Muscle layer of colon (tissue), 2 donors: ENCODE measurements around the gene VASN.

Experiments
- H3K27ac ChIP-seq: one replicate; pipeline ENCODE4 v1.7.0; 2013; ENCODE audit warnings: low read depth, mild to moderate bottlenecking, low read length, moderate library complexity
- H3K27me3 ChIP-seq, 2 donors: one replicate each; pipeline ENCODE4 v1.7.0; 2013; ENCODE audit warnings: low read length in 2 of 2, mild to moderate bottlenecking in 2 of 2; ENCODE audit not compliant: insufficient read depth in 2 of 2, control insufficient read depth in 1 of 2
- H3K36me3 ChIP-seq: one replicate; pipeline ENCODE4 v1.7.0; 2013; ENCODE audit warnings: mild to moderate bottlenecking, low read length; ENCODE audit not compliant: insufficient read depth
- H3K4me1 ChIP-seq: one replicate; pipeline ENCODE4 v1.7.0; 2013; ENCODE audit warnings: mild to moderate bottlenecking, low read length; ENCODE audit not compliant: insufficient read depth
- H3K4me3 ChIP-seq, 2 donors: one replicate each; pipeline ENCODE4 v1.7.0; 2013; ENCODE audit warnings: low read length in 2 of 2, low read depth in 1 of 2, mild to moderate bottlenecking in 1 of 2, moderate library complexity in 1 of 2
- H3K9ac ChIP-seq: one replicate; pipeline ENCODE4 v1.7.0; 2013; ENCODE audit warnings: low read length
- H3K9me3 ChIP-seq: one replicate; pipeline ENCODE4 v1.7.0; 2013; ENCODE audit warnings: mild to moderate bottlenecking, low read length
- donor health status: abdominal sarcoma.
- donor health status: Adenocarcinoma of cecum.

Gene VASN

GRCh38 chr16:4404967-4405696 is 33.5 kb downstream of the VASN start:
- peaks cover 11% of the 10 kb centered on the region for H3K36me3 ChIP-seq
- no peaks in the 10 kb centered on the region for H3K27me3 ChIP-seq
- H3K9me3 ChIP-seq: no peaks in the 10 kb centered on the region
- no peak overlapping the region for H3K4me3 ChIP-seq
- H3K9ac ChIP-seq: no peak overlapping the region
- H3K4me1 ChIP-seq: peaks cover 5% of the 10 kb centered on the region
- no peak overlapping the region for H3K27ac ChIP-seq

GRCh38 chr16:4407543-4408322 is 36.1 kb downstream of the VASN start:
- Histone ChIP-seq H3K4me3 (no peak overlapping the region), H3K9ac (no peak overlapping the region), H3K27ac (no peak overlapping the region), H3K9me3 (no peaks in the 10 kb centered on the region), H3K27me3 (no peaks in the 10 kb centered on the region), H3K4me1 (peaks cover 16% of the 10 kb centered on the region), H3K36me3 (peaks cover 11% of the 10 kb centered on the region)

DNA sequence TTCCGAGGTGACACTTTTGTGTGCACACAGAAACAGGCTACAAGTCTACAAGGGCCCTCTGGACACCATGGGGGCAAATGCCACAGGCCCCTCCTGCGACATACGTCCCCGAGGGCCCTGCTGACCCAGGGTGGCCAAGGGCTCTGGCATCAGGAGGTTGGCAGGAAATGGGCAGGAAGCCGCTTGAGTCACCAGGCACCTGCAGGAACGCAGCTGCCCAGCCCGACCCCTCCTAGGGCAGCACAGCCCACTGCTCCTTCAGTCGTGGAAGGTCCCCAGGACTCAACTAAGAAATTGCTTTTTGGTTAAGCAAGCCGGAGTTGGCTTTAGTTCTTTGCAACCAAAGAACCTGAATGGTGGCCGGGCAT is 36.7 kb downstream of the VASN start:
- H3K36me3 ChIP-seq: peaks cover 11% of the 10 kb centered on the region
- no peak overlapping the region for H3K4me3 ChIP-seq
- H3K9ac ChIP-seq: no peak overlapping the region
- no peak overlapping the region for H3K27ac ChIP-seq
- H3K4me1 ChIP-seq: peaks cover 16% of the 10 kb centered on the region
- H3K27me3 ChIP-seq: no peaks in the 10 kb centered on the region
- no peaks in the 10 kb centered on the region for H3K9me3 ChIP-seq

DNA sequence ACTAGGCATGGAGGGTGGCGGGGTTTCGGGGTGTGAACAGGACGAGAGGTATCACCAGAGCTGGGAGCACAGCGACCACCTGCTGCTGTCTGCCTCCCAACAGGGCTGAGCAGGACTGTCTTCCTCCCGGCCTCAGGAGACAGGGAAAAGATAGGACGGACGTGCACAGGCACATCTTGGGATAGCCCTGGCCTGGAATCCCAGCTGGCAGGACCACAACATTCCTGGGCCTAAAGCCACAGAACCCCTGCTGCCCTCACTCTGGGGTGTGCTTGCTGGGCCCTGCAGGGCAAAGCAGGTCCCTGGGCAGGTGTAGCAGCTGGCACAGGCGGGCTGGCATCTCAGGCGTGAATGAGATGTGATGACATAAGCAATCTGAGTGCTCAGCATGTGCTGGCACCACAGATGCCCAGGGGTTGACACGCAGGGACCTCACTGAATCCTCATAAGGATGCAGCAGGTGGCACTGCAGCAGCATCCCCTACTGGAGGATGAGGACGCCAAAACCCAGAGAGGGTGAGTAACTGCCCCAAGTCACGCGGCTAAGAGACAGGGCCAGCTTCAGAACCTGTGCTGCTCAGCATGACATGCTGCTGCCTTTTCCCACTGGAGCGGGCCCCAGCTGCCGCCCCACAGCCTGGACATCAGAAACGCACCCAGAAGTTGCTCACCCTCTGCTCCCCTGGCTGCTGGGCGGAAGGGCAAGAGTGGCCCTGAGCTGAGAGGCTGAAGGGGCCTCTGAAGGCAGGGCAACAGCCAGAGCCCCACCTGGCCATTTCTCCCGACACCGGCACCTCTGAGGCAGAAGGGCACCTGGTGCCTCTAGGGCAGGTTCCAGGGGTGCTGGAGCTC is 37.7 kb downstream of the VASN start:
- no peaks in the 10 kb centered on the region for H3K9me3 ChIP-seq
- peaks cover 16% of the 10 kb centered on the region for H3K4me1 ChIP-seq
- H3K4me3 ChIP-seq: no peak overlapping the region
- H3K9ac ChIP-seq: no peak overlapping the region
- H3K27ac ChIP-seq: no peak overlapping the region
- no peaks in the 10 kb centered on the region for H3K27me3 ChIP-seq
- H3K36me3 ChIP-seq: peaks cover 11% of the 10 kb centered on the region

DNA sequence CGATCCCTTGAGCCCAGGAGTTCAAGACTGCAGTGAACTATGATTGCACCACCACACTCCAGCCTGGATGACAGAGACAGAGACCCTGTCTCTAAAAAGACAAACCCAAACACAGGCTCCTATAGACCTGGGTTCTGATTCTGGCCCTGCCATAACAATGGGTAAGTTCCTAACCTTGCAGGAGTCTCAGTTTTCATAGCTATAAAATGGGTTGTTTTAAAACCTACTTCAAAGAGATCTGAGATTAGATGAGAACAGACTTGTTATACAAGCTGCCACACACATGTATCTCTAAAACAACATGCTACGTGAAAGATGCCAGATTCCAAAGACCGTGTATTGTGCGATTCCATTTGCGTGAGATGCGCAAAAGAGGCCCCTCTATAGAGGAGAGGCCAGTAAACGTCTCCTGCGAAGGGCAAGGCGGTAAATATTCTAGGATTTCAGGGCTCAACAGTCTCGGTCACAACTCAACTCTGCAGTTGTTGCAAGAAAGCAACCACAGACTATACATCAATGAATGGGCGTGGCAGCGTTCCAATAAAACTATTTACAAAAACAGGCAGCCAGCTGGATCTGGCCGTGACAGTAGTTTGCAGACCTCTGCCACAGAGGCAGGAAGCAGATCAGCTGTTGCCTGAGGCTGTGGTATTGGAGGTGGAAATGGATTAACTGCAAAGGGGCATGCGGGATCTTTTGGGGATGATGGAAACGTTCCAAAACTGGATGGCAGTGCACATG is 38.9 kb downstream of the VASN start:
- peaks cover 26% of the 10 kb centered on the region for H3K4me1 ChIP-seq
- H3K9ac ChIP-seq: no peak overlapping the region
- no peaks in the 10 kb centered on the region for H3K9me3 ChIP-seq
- peaks cover 5% of the 10 kb centered on the region for H3K36me3 ChIP-seq
- no peak overlapping the region for H3K27ac ChIP-seq
- H3K27me3 ChIP-seq: no peaks in the 10 kb centered on the region
- no peak overlapping the region for H3K4me3 ChIP-seq

- H3K27ac ChIP-seq: no peak overlapping the region
- no peaks in the 10 kb centered on the region for H3K36me3 ChIP-seq
- peaks cover 26% of the 10 kb centered on the region for H3K4me1 ChIP-seq
- H3K9ac ChIP-seq: no peak overlapping the region
- no peak overlapping the region for H3K4me3 ChIP-seq
- H3K9me3 ChIP-seq: no peaks in the 10 kb centered on the region
- H3K27me3 ChIP-seq: no peaks in the 10 kb centered on the region
Observed at GRCh38 chr16:4411684-4412083, 40.0 kb downstream of the VASN start.

- H3K4me3 ChIP-seq: no peak overlapping the region
Observed at GRCh38 chr16:4412159-4412558, 40.5 kb downstream of the VASN start.

GRCh38 chr16:4412854-4413253 is 41.2 kb downstream of the VASN start:
- no peaks in the 10 kb centered on the region for H3K27me3 ChIP-seq
- peaks cover 30% of the 10 kb centered on the region for H3K4me1 ChIP-seq
- no peak overlapping the region for H3K4me3 ChIP-seq
- no peak overlapping the region for H3K27ac ChIP-seq
- no peaks in the 10 kb centered on the region for H3K9me3 ChIP-seq
- H3K36me3 ChIP-seq: no peaks in the 10 kb centered on the region
- no peak overlapping the region for H3K9ac ChIP-seq

More at GRCh38 chr16:4412159-4412558, 40.5 kb downstream of the VASN start:
- H3K36me3 ChIP-seq: no peaks in the 10 kb centered on the region
- H3K4me1 ChIP-seq: peaks cover 30% of the 10 kb centered on the region
- H3K27ac ChIP-seq: no peak overlapping the region
- no peak overlapping the region for H3K9ac ChIP-seq
- no peaks in the 10 kb centered on the region for H3K9me3 ChIP-seq
- H3K27me3 ChIP-seq: no peaks in the 10 kb centered on the region

- Histone ChIP-seq H3K4me1 (peaks cover 30% of the 10 kb centered on the region), H3K4me3 (no peak overlapping the region)
Observed at GRCh38 chr16:4414187-4414917, 42.7 kb downstream of the VASN start.

DNA sequence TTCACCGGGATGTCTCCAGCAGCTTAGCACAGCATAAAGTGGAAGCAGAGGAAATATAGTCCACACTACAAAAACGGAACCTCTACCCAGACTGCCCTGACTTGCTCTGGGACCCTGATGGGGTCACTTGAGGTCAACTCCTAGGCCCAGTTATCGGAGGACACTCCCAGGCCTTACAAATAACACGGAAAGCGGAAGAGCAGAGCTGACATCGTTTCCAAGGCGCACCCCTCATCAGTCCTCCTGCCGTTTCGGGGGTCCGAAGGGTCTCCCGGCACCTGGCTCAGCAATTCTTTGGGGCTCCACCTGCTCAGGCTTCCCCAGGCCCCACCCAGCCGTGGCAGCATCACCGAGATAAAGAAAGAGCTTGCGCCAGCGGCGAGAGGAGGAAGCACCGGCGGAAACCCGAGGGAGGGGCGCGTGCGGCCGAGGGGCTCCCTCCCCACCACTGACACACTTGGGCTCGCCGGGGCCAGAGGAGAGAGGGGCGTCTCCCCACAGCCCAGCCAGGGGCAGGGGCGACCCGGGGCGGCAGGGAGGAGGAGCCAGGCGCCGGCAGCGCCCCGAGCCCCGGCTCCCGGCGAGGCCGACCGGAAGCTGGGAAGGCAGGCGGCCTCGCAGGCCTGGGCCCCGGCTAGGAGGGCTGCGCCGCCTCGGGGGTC is 44.0 kb downstream of the VASN start:
- H3K27me3 ChIP-seq: no peaks in the 10 kb centered on the region
- H3K36me3 ChIP-seq: no peaks in the 10 kb centered on the region
- peak overlapping the region; percentile 54 for H3K9ac ChIP-seq
- peak overlapping the region; percentile 74 to 82 for H3K4me3 ChIP-seq
- H3K9me3 ChIP-seq: no peaks in the 10 kb centered on the region
- H3K27ac ChIP-seq: peak overlapping the region; percentile 75
- peaks cover 20% of the 10 kb centered on the region for H3K4me1 ChIP-seq

More at GRCh38 chr16:4414187-4414917, 42.7 kb downstream of the VASN start:
- Histone ChIP-seq H3K36me3 (no peaks in the 10 kb centered on the region), H3K27ac (no peak overlapping the region), H3K27me3 (no peaks in the 10 kb centered on the region), H3K9me3 (no peaks in the 10 kb centered on the region), H3K9ac (no peak overlapping the region)
